RWPE2 (cell line): ENCODE data around the gene ENO2.

Experiments used
- ATAC-seq: fragments of 200-7000 bp; cut with Tn5 transposase; 3 replicates; pipeline ENCODE4 v1.9.1; 2021; ENCODE audit warnings: low read depth
- DNase-seq: peaks from one replicate; pipeline ENCODE4 v3.0.0-alpha.2; 2020; ENCODE audit warnings: low spot score
- H3K27ac ChIP-seq: fragments of 450-650 bp; 2 replicates; pipeline ENCODE4 v1.5.1; 2017; ENCODE audit warnings: mild to moderate bottlenecking; ENCODE audit not compliant: poor library complexity, severe bottlenecking
- H3K27me3 ChIP-seq: fragments of 250-450 bp; sonication (Bioruptor Pico); 2 replicates; pipeline ENCODE4 v1.5.1; 2021; ENCODE audit warnings: mild to moderate bottlenecking, moderate library complexity; ENCODE audit not compliant: insufficient read depth, poor library complexity, severe bottlenecking
- H3K36me3 ChIP-seq: fragments of 250-450 bp; sonication (Bioruptor Pico); 2 replicates; pipeline ENCODE4 v1.5.1; 2020; ENCODE audit warnings: low read depth, mild to moderate bottlenecking, moderate library complexity
- H3K4me1 ChIP-seq: fragments of 250-450 bp; sonication (Bioruptor Pico); 2 replicates; pipeline ENCODE4 v1.5.1; 2021; ENCODE audit warnings: mild to moderate bottlenecking, moderate library complexity; ENCODE audit not compliant: insufficient read depth, poor library complexity, severe bottlenecking
- H3K4me3 ChIP-seq: fragments of 250-450 bp; sonication (Bioruptor Pico); 2 replicates; pipeline ENCODE4 v1.5.1; 2021; ENCODE audit warnings: mild to moderate bottlenecking, moderate library complexity; ENCODE audit not compliant: severe bottlenecking
- H3K9me3 ChIP-seq: fragments of 250-450 bp; sonication (Bioruptor Pico); 2 replicates; pipeline ENCODE4 v1.5.1; 2021; ENCODE audit warnings: mild to moderate bottlenecking, moderate library complexity; ENCODE audit not compliant: severe bottlenecking
- CTCF ChIP-seq: fragments of 450-650 bp; IDR thresholded peaks from one replicate; pipeline ENCODE4 v1.5.1; 2017; ENCODE audit warnings: mild to moderate bottlenecking, moderate library complexity; ENCODE audit not compliant: poor library complexity, severe bottlenecking

The ENO2 gene

GRCh38 chr12:6965714-6966113 is 51.3 kb downstream of the ENO2 start:
- Histone ChIP-seq H3K27me3 (no peaks in the 10 kb centered on the region), H3K9me3 (no peaks in the 10 kb centered on the region), H3K4me1 (peaks cover 29% of the 10 kb centered on the region), H3K27ac (peak overlapping the region; percentile 87), H3K36me3 (peaks cover 59% of the 10 kb centered on the region), H3K4me3 (no peak overlapping the region)
- DNase-seq (no peak), ATAC-seq (no peak)
- TF ChIP-seq CTCF: no peak

DNA sequence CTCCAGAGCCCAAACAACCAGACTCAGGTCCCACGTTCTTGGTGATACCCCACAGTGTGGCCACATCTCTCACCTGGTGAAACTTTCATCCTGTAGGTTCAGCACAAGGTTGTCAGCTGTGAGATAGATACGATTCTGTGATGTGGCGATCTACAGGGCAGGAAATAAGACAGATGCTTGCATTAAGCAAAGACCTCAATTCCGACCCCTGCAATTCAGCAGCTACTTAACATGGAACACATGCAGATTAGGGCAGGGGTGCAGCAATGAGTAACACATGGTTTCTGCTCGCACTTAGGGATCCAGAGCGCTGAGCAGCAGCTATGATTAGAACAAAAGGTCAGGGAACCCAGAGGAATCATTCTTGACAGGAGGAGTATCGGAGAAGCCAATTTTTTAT is 52.0 kb downstream of the ENO2 start:
- Histone ChIP-seq H3K9me3 (no peaks in the 10 kb centered on the region), H3K36me3 (peaks cover 59% of the 10 kb centered on the region), H3K27me3 (no peaks in the 10 kb centered on the region), H3K4me3 (no peak overlapping the region), H3K4me1 (peaks cover 25% of the 10 kb centered on the region), H3K27ac (peak overlapping the region; percentile 87)
- TF ChIP-seq CTCF: no peak
- ATAC-seq (no peak), DNase-seq (no peak)

DNA sequence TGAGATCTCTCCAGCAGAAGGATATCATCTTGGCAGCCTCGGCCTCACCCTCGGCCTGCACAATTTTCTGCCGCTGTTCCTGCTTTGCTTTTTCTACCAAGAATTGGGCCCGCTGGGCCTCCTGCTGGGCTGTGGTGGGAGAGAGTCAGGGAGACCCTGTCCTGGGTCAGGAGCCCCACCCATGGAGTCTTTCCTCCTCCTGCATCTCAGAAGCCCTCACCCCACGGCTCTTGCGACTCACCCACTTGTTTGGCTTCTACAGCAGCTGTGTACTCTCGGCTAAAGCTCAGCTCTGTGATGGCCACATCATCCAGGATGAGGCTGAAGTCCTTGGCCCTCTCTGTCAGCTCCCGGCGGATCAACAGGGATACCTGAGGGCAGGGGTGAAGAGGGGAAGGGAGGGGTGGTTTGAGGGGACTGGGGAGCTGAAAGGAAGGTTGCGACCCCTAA is 53.3 kb downstream of the ENO2 start:
- no peak for ATAC-seq
- H3K4me1 ChIP-seq: peaks cover 12% of the 10 kb centered on the region
- no peak overlapping the region for H3K4me3 ChIP-seq
- no peaks in the 10 kb centered on the region for H3K9me3 ChIP-seq
- H3K36me3 ChIP-seq: peaks cover 67% of the 10 kb centered on the region
- H3K27ac ChIP-seq: peak overlapping the region; percentile 71
- no peak for TF ChIP-seq CTCF
- H3K27me3 ChIP-seq: no peaks in the 10 kb centered on the region
- no peak for DNase-seq

DNA sequence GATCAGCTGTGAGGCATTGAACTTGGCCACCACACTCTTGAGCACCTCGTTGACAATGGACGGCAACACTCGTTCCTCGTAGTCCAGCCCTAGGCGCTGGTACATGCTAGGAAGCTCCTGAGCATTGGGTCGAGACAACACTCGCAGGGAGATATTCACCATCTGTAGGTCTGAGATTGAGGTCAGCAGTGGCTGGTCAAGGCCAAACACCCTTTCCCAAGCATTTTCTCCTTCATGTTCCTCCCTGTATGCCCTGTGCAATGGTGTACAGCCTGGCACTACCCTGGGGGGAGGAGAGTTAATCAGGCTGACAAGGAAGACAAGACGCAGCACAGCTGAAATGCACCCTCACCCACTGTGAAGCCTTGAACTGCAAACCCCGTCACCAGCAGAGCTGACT is 54.0 kb downstream of the ENO2 start:
- H3K27me3 ChIP-seq: no peaks in the 10 kb centered on the region
- TF ChIP-seq CTCF: no peak
- H3K27ac ChIP-seq: peak overlapping the region; percentile 71
- H3K4me1 ChIP-seq: peaks cover 12% of the 10 kb centered on the region
- H3K36me3 ChIP-seq: peaks cover 70% of the 10 kb centered on the region
- ATAC-seq: no peak
- H3K4me3 ChIP-seq: no peak overlapping the region
- H3K9me3 ChIP-seq: no peaks in the 10 kb centered on the region
- DNase-seq: no peak

GRCh38 chr12:6970096-6970527 is 55.7 kb downstream of the ENO2 start:
- TF ChIP-seq CTCF: no peak
- Histone ChIP-seq H3K4me3 (peak overlapping the region; percentile 94), H3K27ac (peak overlapping the region; percentile 71), H3K36me3 (peaks cover 73% of the 10 kb centered on the region), H3K4me1 (peaks cover 7% of the 10 kb centered on the region), H3K9me3 (no peaks in the 10 kb centered on the region), H3K27me3 (no peaks in the 10 kb centered on the region)
- DNase-seq: peak; percentile 64
- peak; percentile 51 for ATAC-seq
